Endothelial cell of umbilical vein (primary cell): Measurements from ENCODE around the gene DYNC1LI2. TPM values are rescaled to one million over a fixed set of nuclear protein-coding genes. Genes with fewer than 3 reads are reported as not detected.

ENCODE experiments used
- BruUV-seq: library from RNA; stranded (reverse); fragments of 400-500 nt; replicated peaks from 2 replicates; lab custom pipeline; 2021; lab: Mats Ljungman, UMichigan
- CTCF ChIA-PET: fragments of 300-600, 350-600 bp; sonication (Branson Sonifier 250); formaldehyde crosslinking; loops from one replicate; lab custom pipeline; 2021; ENCODE audit warnings: antibody characterized with exemption, inconsistent platforms; lab: Charles Lee
- POLR2A ChIA-PET: fragments of 300-600, 350-600 bp; sonication (Branson Sonifier 250); formaldehyde crosslinking; loops from one replicate; lab custom pipeline; 2021; ENCODE audit warnings: antibody characterized with exemption, inconsistent platforms; lab: Charles Lee
- DNase-seq: peaks from one replicate; pipeline ENCODE4 v3.0.0-alpha.2; 2011; ENCODE audit warnings: low read depth, low spot score
- FAIRE-seq: peaks from 2 replicates; lab custom pipeline; 2011; peaks lifted over from hg19 to GRCh38; lab: Jason Lieb, UNC
- H2AFZ ChIP-seq: 2 replicates; pipeline ENCODE4 v1.6.0; 2012; ENCODE audit warnings: low read depth, low read length, control low read depth, inconsistent platforms
- H3K27ac ChIP-seq: 2 replicates; pipeline ENCODE4 v1.5.1; 2011; ENCODE audit warnings: low read depth, mild to moderate bottlenecking, control low read depth, low read length, moderate library complexity; ENCODE audit not compliant: insufficient read depth
- H3K27me3 ChIP-seq, 2 experiments: 2 replicates each; pipeline versions ENCODE4 v1.6.0 to v1.6.1; 2011; ENCODE audit warnings: low read length in 2 of 2, mixed read lengths in 1 of 2; ENCODE audit not compliant: control insufficient read depth in 2 of 2, insufficient read depth in 2 of 2
- H3K36me3 ChIP-seq, 2 experiments: 2 replicates in 1 of 2; 3 replicates in 1 of 2; pipeline ENCODE4 v1.5.1; 2011; ENCODE audit warnings: low read length in 2 of 2, mild to moderate bottlenecking in 1 of 2, moderate library complexity in 1 of 2; ENCODE audit not compliant: control insufficient read depth in 2 of 2, insufficient read depth in 2 of 2; ENCODE audit errors: extremely low read depth in 1 of 2
- H3K4me1 ChIP-seq: 3 replicates; pipeline ENCODE4 v1.5.1; 2011; ENCODE audit warnings: mild to moderate bottlenecking, low read length; ENCODE audit not compliant: control insufficient read depth, insufficient read depth; ENCODE audit errors: extremely low read depth
- H3K4me2 ChIP-seq: 2 replicates; pipeline ENCODE4 v1.6.1; 2011; ENCODE audit warnings: low read length, control low read depth, mixed read lengths; ENCODE audit not compliant: insufficient read depth
- H3K4me3 ChIP-seq, 3 experiments: fragments of 200-600 bp in 1 of 3; sonication (generic), shearing (Covaris generic) in 1 of 3; replicated peaks in 1 of 3; 2 replicates each; pipeline ENCODE4 v1.5.1; 2011 to 2016; ENCODE audit warnings: control low read depth in 3 of 3, low read length in 3 of 3, mild to moderate bottlenecking in 2 of 3, inconsistent platforms in 1 of 3, low read depth in 1 of 3, moderate library complexity in 1 of 3; ENCODE audit not compliant: insufficient read depth in 1 of 3
- H3K79me2 ChIP-seq: 2 replicates; pipeline ENCODE4 v1.6.0; 2012; ENCODE audit warnings: low read length, inconsistent platforms; ENCODE audit not compliant: control insufficient read depth, insufficient read depth
- H3K9ac ChIP-seq: replicated peaks from 2 replicates; pipeline ENCODE3; 2011; ENCODE audit warnings: low read length, control low read depth; ENCODE audit not compliant: insufficient read depth; ENCODE audit errors: extremely low read depth
- H3K9me1 ChIP-seq: replicated peaks from 3 replicates; pipeline ENCODE4 v1.6.0; 2011; ENCODE audit warnings: mild to moderate bottlenecking, low read length; ENCODE audit not compliant: control insufficient read depth, insufficient read depth; ENCODE audit errors: extremely low read depth
- H3K9me3 ChIP-seq: replicated peaks from 2 replicates; pipeline ENCODE4 v1.5.1; 2012; ENCODE audit warnings: low read length, inconsistent platforms; ENCODE audit not compliant: control insufficient read depth, insufficient read depth
- H4K20me1 ChIP-seq: replicated peaks from 2 replicates; pipeline ENCODE3; 2011; ENCODE audit warnings: mild to moderate bottlenecking, low read length; ENCODE audit not compliant: control insufficient read depth, insufficient read depth; ENCODE audit errors: extremely low read depth
- EZH2 ChIP-seq: IDR thresholded peaks from 2 replicates; pipeline ENCODE4 v1.6.1; 2012; ENCODE audit warnings: borderline replicate concordance, low read depth, mild to moderate bottlenecking, moderate library complexity, low read length, inconsistent platforms; ENCODE audit not compliant: severe bottlenecking
- GATA2 ChIP-seq: IDR thresholded peaks from 2 replicates; pipeline ENCODE4 v1.7.0; 2011; ENCODE audit warnings: low read depth, mild to moderate bottlenecking, moderate library complexity, mixed read lengths, low read length; ENCODE audit not compliant: insufficient read length, insufficient read depth
- JUN ChIP-seq: IDR thresholded peaks from 2 replicates; pipeline ENCODE4 v1.6.1; 2011; ENCODE audit warnings: borderline replicate concordance, low read depth; ENCODE audit not compliant: insufficient read length, insufficient read depth
- MYC ChIP-seq: IDR thresholded peaks from one replicate; pipeline ENCODE4 v1.6.1; 2011; ENCODE audit warnings: mild to moderate bottlenecking, low read depth, low read length
- POLR2AphosphoS5 ChIP-seq: IDR thresholded peaks from 2 replicates; pipeline ENCODE4 v1.6.1; 2012; ENCODE audit warnings: low read depth, mild to moderate bottlenecking, control low read depth, low read length, moderate library complexity; ENCODE audit not compliant: insufficient read depth
- dilution Hi-C: fragments of 300-500 bp; cut with MboI; formaldehyde crosslinking; loops from one replicate; pipeline ENCODE4 v1.15.0; 2019; ENCODE audit warnings: low sequenced_read_pairs; ENCODE audit not compliant: extremely low pct_ligation_motif_present
- intact Hi-C: fragments of 100-400 bp; cut with micrococcal nuclease; formaldehyde crosslinking; loops from one replicate; pipeline ENCODE4 v1.10.0; 2022
- polyA plus RNA-seq, 4 experiments: library from polyadenylated mRNA; depleted of rRNA in 3 of 4; stranded (reverse) in 3 of 4; unstranded in 1 of 4; fragments of >200 nt; gene quantifications; 2 replicates each; pipeline versions ENCODE4 v1.2.1 to v1.2.3, GENCODE V29; 2011 to 2012; ENCODE audit warnings: missing spikeins in 1 of 4
- total RNA-seq: library from RNA; stranded (reverse); gene quantifications from 2 replicates; pipeline ENCODE4 v1.2.3, GENCODE V29; 2021
- TF ChIP-seq, protein P1 (sequence below), 2 donors: IDR thresholded peaks; 1 replicate in 1 of 2; 2 replicates in 1 of 2; pipeline ENCODE4 v1.5.1; 2011; ENCODE audit warnings: low read length in 2 of 2, mild to moderate bottlenecking in 2 of 2, moderate library complexity in 2 of 2, control low read depth in 1 of 2, inconsistent platforms in 1 of 2, low read depth in 1 of 2; ENCODE audit not compliant: insufficient read depth in 1 of 2; ENCODE audit errors: extremely low read depth in 1 of 2

Gene DYNC1LI2
- total and polyA plus RNA-seq, 2 donors (not counting 3 experiments of a cell fraction or from before 2014, with no cell fraction given): 110 to 159 TPM

GRCh38 chr16:66754819-66755218 is 3.4 kb upstream of the DYNC1LI2 start:
- no peak overlapping the region for H3K4me3 ChIP-seq
- TF ChIP-seq JUN: no peak
- no peak for TF ChIP-seq EZH2
- TF ChIP-seq GATA2: no peak
- TF ChIP-seq POLR2AphosphoS5: no peak
- TF ChIP-seq, protein P1, sequence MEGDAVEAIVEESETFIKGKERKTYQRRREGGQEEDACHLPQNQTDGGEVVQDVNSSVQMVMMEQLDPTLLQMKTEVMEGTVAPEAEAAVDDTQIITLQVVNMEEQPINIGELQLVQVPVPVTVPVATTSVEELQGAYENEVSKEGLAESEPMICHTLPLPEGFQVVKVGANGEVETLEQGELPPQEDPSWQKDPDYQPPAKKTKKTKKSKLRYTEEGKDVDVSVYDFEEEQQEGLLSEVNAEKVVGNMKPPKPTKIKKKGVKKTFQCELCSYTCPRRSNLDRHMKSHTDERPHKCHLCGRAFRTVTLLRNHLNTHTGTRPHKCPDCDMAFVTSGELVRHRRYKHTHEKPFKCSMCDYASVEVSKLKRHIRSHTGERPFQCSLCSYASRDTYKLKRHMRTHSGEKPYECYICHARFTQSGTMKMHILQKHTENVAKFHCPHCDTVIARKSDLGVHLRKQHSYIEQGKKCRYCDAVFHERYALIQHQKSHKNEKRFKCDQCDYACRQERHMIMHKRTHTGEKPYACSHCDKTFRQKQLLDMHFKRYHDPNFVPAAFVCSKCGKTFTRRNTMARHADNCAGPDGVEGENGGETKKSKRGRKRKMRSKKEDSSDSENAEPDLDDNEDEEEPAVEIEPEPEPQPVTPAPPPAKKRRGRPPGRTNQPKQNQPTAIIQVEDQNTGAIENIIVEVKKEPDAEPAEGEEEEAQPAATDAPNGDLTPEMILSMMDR (IDR thresholded peaks at IDR 0.05; ENCODE audit: extremely low read depth in 1 of 2, insufficient read depth in 1 of 2, low read depth in 1 of 2, low read length in 2 of 2): no peak
- TF ChIP-seq MYC: no peak
- H3K79me2 ChIP-seq: peaks cover 16% of the 10 kb centered on the region
- H4K20me1 ChIP-seq: peaks cover 5% of the 10 kb centered on the region
- intact Hi-C loops (loop anchor here (5.0 kb wide), 1 partner anchor 77 kb away; the partner anchor contains the start of gene NAE1), dilution Hi-C loops (no loop called here)
- H3K9me3 ChIP-seq: no peaks in the 10 kb centered on the region
- no peak overlapping the region for H3K27ac ChIP-seq
- no peak overlapping the region for H3K9ac ChIP-seq
- FAIRE-seq (no peak), DNase-seq (no peak)
- no peak overlapping the region for H2AFZ ChIP-seq
- H3K4me1 ChIP-seq: peaks cover 13% of the 10 kb centered on the region
- no peaks in the 10 kb centered on the region for H3K36me3 ChIP-seq
- CTCF ChIA-PET: interaction anchor here (1.4 to 1.6 kb wide), 2 partner anchors 76 to 146 kb away, joined by 3 read pairs; partner anchors contain the start of gene NAE1
- H3K27me3 ChIP-seq: peaks cover 4 to 8% of the 10 kb centered on the region in 2 experiments
- BruUV-seq: no TSS peak
- H3K4me2 ChIP-seq: no peak overlapping the region
- no peaks in the 10 kb centered on the region for H3K9me1 ChIP-seq
- POLR2A ChIA-PET: no interaction called here
